GM12878 (cell line): ENCODE results near the gene ZNF680.

Source experiments
- BCL11A ChIP-seq: IDR thresholded peaks from 2 replicates; pipeline ENCODE4 v1.6.1; 2011; ENCODE audit warnings: low read depth, low read length
- CTCF ChIP-seq, 3 experiments: IDR thresholded peaks in 2 of 3; conservative IDR thresholded peaks in 1 of 3; 2 replicates each; pipeline ENCODE4 v1.5.1; 2011; ENCODE audit warnings: low read depth in 3 of 3, low read length in 3 of 3, mild to moderate bottlenecking in 3 of 3, control low read depth in 2 of 3, moderate library complexity in 2 of 3, inconsistent platforms in 1 of 3, mixed read lengths in 1 of 3; ENCODE audit not compliant: control insufficient read depth in 2 of 3, insufficient read depth in 1 of 3; ENCODE audit errors: extremely low read depth in 1 of 3
- EZH2 ChIP-seq: IDR thresholded peaks from 2 replicates; pipeline ENCODE4 v1.6.1; 2012; ENCODE audit warnings: low read depth, mild to moderate bottlenecking, control low read depth, inconsistent platforms, low read length, borderline replicate concordance; ENCODE audit not compliant: control insufficient read depth
- IRF5 ChIP-seq: fragments of 450-650 bp; IDR thresholded peaks from 2 replicates; pipeline ENCODE4 v1.6.1; 2017; ENCODE audit warnings: borderline replicate concordance
- MLLT1 ChIP-seq: fragments of 450-650 bp; IDR thresholded peaks from 2 replicates; pipeline ENCODE4 v1.6.1; 2016; ENCODE audit warnings: mild to moderate bottlenecking
- SPI1 ChIP-seq: IDR thresholded peaks from 2 replicates; pipeline ENCODE4 v1.6.1; 2011; ENCODE audit warnings: low read depth, mild to moderate bottlenecking, low read length, moderate library complexity, borderline replicate concordance; ENCODE audit not compliant: insufficient read depth

GRCh38 chr7:64544010-64544409 is 18.9 kb downstream of the ZNF680 start:
- TF ChIP-seq SPI1, result peak; percentile 53; the same call in 1 of the 2 replicates
- TF ChIP-seq BCL11A, result no peak
- TF ChIP-seq CTCF (IDR thresholded peaks at IDR 0.05 in 2 of 3, conservative IDR thresholded peaks at IDR 0.05 in 1 of 3; ENCODE audit: control insufficient read depth in 2 of 3, extremely low read depth in 1 of 3, insufficient read depth in 1 of 3, low read depth in 3 of 3, low read length in 3 of 3), result no peak
- TF ChIP-seq MLLT1, result no peak
- TF ChIP-seq EZH2, result no peak
- no peak for TF ChIP-seq IRF5
